GM20000 (cell line): ENCODE data around the gene ECD.

Experiments used
- DNase-seq: peaks from one replicate; pipeline ENCODE4 v3.0.0; 2012; ENCODE audit warnings: low spot score
- CTCF ChIP-seq: IDR thresholded peaks from 2 replicates; pipeline ENCODE4 v1.5.1; 2012; ENCODE audit warnings: mild to moderate bottlenecking, control low read depth; ENCODE audit errors: extremely low read depth, missing control alignments

Gene ECD

GRCh38 chr10:73086816-73087215, 81.0 kb downstream of the ECD start:
- no peak for TF ChIP-seq CTCF
- DNase-seq, result no peak

GRCh38 chr10:73084209-73084608, 83.6 kb downstream of the ECD start:
- DNase-seq, result no peak
- no peak for TF ChIP-seq CTCF
